Activated CD8-positive, alpha-beta memory T cell treated with anti-CD3 and anti-CD28 coated beads, Interleukin-2, amount 50 U/mL, for 24 hours (primary cell): ENCODE measurements around the gene OPRM1.

Experiments used
- DNase-seq: peaks from one replicate; pipeline ENCODE4 v3.0.0-alpha.2; 2020; ENCODE audit errors: extremely low read depth

OPRM1 gene

GRCh38 chr6:154277629-154278017 lies 238.6 kb downstream of the OPRM1 start:
- no peak for DNase-seq

- no peak for DNase-seq
These were observed 241.5 kb downstream of the OPRM1 start for GRCh38 chr6:154280521-154280920.

GRCh38 chr6:154284313-154284853 lies 245.3 kb downstream of the OPRM1 start:
- no peak for DNase-seq

GRCh38 chr6:154285826-154286225 lies 246.8 kb downstream of the OPRM1 start:
- DNase-seq = no peak

GRCh38 chr6:154289818-154290508 lies 250.9 kb downstream of the OPRM1 start:
- no peak for DNase-seq

GRCh38 chr6:154292066-154292465 lies 253.0 kb downstream of the OPRM1 start:
- DNase-seq = no peak

- no peak for DNase-seq
These were observed 253.9 kb downstream of the OPRM1 start for GRCh38 chr6:154292855-154293519.

- no peak for DNase-seq
These were observed 256.7 kb downstream of the OPRM1 start for GRCh38 chr6:154295733-154296132.
